Activated effector memory CD4-positive, alpha-beta T cell treated with Interleukin-2 at 50 U/mL for 16 hours (primary cell): ENCODE data around the gene TMPRSS11A.

ENCODE experiments used
- DNase-seq: peaks from one replicate; pipeline ENCODE4 v3.0.0-alpha.2; 2020

Gene TMPRSS11A

DNA sequence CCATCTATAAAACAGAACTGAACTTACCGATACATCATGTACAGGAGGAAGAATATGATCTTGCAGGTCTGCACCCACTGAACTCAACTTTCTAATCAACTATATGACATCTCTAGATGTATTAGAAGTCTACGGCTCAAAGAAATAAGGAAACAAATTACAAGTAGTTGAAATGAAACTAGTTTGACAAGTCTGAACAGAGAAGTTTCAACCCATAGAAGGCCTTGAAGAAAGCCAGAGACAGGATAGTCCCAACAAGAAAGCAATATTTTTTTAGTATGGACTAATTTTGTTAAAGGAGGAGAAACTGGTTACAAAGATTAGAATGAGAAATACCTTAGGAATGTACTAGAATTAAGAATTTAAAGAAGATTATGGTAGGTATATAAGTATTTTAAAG, at the start of gene TMPRSS11A:
Gene TMPRSS11A, minus strand, starts transcription at position 138 of the 400 bp plus-strand sequence. Its CDS starts 100 bp downstream, at position 38.
- DNase-seq, result no peak

- DNase-seq, result no peak
Measured at GRCh38 chr4:68011684-68012083, 48.4 kb upstream of the TMPRSS11A start.

DNA sequence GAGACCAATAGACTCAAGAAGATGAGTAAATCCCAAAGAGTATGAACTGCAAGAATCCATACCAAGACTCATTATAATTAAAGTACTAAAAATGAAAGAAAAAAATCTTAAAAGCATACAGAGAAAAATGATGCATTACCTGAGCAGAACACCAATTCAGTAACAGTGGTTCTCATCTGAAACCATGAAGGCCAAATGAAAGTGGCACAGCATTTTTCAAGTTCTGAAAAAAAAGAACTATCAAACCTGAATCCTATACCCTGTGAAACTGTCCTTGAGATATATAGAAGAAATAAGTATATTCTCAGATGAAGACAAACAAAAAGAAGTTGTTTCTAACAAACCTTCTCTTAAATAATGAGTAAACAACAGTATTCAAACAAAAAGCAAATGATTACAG, 39.6 kb upstream of the TMPRSS11A start:
- no peak for DNase-seq

DNA sequence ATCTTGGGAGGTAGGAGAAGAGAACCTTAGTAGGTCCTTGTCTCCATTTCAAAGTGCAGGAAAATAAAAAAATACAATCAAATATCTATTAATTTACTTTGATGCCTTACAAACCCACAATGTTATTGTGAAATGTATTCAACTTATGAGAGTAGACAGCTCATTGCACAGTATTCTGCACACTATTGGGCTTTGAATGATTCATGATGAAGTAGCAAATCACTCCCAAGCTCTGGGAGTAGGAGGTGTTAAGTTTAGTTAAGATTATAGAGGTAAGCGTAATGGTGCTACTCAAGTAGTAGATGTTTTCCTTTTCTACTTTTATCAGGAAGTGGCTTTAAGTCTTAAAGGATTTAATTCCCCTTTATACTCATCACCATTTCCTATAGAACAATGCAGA, 32.8 kb upstream of the TMPRSS11A start:
- no peak for DNase-seq

DNA sequence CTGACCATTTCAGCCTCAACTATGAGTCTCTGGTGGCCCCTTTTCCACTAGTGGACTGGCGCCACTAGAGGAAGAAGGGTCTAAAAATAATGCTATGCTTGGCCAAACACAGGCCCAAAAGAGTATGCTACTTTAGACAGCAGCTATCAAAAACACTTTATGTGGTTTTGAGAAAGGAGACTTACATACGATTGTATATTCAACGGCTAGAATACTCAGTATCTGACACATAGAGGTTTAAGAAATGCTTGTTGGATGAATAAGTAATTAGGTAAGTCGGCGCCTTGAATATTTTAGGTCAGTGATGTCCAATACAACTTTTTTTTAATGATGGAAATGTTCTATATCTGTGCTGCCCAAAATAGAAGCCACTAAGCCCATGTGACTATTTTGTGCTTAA, 25.7 kb upstream of the TMPRSS11A start:
- DNase-seq, result no peak

- no peak for DNase-seq
Measured at GRCh38 chr4:67983333-67983732, 20.0 kb upstream of the TMPRSS11A start.

GRCh38 chr4:67980512-67980911, 17.2 kb upstream of the TMPRSS11A start:
- DNase-seq, result no peak

GRCh38 chr4:67973608-67974007, 10.3 kb upstream of the TMPRSS11A start:
- no peak for DNase-seq

GRCh38 chr4:67954890-67955289, 8.4 kb downstream of the TMPRSS11A start:
- no peak for DNase-seq

DNA sequence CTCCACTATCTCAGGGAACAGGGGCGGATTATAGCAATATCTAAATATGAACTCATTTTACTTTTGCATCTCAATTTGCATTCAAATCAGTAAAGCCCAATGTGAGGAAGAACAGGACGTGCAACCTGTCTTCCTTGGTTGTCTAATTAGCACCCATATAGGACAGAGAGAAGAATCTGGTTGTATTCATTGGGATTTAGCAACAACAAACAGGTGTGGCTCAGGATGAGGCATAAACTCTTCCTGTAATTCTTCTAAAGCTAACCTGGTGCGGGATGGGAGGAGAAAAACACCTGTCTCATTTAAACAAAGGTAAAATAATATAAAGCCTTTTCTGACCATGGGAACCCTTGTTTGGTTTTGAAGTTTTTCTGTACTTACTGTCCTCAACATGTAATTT, 22.2 kb downstream of the TMPRSS11A start:
- no peak for DNase-seq

DNA sequence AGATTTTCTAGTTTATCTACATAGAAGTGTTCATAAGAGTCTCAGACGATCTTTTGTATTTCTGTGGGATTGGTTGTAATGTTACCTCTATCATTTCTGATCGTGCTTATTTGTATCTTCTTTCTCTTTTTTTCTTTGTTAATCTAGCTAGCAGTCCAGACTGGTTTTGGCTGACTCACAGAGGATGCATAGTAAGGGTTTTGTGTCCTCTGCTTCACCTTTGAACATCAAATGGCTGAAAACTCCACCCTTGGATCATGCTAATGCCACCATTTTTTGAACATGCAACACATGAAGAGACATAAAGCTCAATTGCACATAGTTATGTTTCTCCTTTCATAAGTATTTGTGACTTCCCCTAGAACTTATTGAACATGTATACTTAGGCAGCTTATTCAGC, 22.8 kb downstream of the TMPRSS11A start:
- DNase-seq, result no peak

GRCh38 chr4:67939195-67939594, 24.1 kb downstream of the TMPRSS11A start:
- DNase-seq, result no peak

- DNase-seq, result no peak
Measured at GRCh38 chr4:67935888-67936287, 27.4 kb downstream of the TMPRSS11A start.

GRCh38 chr4:67934628-67935027, 28.7 kb downstream of the TMPRSS11A start:
- DNase-seq, result no peak

DNA sequence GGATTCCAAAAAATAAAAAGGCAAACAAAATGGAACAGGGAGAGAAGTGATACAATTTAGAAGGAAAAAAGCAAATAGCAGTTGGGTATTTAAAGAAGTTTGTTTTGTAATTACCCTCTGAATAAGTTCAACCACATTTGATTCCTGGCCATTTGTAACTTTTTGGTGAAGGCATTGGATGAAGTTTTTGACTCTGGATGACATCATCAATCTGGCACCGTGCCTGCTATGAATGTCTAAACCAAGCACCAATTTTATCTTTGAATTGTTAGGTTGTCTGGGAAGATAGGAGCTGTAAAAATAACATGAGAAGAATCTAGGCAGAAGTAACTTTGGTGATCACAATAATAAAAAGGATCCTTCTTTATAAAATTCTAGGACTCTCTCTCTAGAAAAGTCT, 29.5 kb downstream of the TMPRSS11A start:
- no peak for DNase-seq

DNA sequence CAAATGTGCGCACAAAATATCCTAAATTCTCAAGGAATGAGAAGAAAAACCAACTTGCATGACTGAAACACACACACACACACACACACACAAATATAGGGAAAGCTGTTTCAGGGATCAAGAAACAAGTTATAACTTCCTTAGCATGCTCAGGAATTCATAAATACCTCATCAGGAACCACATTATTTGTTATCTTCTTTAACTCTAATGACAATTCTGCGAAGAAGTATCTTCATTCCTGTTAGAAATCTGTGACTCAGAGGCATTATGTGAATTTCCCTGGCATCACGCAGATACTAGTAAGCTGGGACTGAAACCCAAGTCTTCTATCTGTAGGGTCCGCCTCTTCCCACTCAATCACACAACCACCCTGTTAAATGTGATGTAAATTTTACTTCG, 30.3 kb downstream of the TMPRSS11A start:
- DNase-seq, result no peak

GRCh38 chr4:67931256-67931655, 32.0 kb downstream of the TMPRSS11A start:
- no peak for DNase-seq

- no peak for DNase-seq
Measured at GRCh38 chr4:67929426-67929825, 33.9 kb downstream of the TMPRSS11A start.

DNA sequence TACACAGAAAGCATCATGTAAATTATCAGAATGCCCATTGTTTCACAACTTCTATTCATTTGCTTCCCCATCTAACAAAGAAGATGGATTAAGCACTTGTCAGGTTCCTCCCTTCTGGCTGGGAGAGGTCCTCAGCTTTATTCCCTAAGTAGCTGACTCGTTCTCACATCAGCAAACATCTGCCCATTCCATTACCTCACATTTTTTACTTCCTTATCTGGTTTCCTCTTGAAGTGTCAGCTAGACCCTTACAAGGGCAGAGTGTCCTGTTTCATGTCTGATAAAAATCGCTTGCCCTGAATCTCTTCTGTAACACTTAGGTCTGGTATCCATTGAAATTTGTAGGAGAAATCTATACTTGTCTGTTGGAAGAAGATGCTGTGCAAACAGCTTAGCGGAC, 34.7 kb downstream of the TMPRSS11A start:
- DNase-seq, result no peak

DNA sequence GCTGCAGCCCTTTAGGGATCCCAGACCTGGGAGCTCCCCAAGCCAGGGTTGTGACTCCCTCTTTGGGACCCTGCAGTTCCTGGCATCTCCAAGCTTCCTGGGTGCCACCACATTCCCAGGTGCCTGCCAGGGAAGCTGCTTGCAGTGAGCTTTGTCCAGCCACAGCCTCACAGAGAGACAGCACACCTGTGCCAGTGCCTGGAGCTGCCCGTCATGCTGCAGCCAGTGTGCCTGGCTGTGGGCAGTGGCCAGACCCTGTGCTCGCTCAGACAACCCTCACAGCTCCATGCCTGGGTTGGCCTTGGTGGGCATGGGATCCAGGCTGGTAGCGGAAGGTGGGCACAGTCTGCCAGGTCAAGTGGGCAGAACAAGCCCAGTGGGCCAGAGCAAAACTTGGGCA, 36.0 kb downstream of the TMPRSS11A start:
- no peak for DNase-seq

DNA sequence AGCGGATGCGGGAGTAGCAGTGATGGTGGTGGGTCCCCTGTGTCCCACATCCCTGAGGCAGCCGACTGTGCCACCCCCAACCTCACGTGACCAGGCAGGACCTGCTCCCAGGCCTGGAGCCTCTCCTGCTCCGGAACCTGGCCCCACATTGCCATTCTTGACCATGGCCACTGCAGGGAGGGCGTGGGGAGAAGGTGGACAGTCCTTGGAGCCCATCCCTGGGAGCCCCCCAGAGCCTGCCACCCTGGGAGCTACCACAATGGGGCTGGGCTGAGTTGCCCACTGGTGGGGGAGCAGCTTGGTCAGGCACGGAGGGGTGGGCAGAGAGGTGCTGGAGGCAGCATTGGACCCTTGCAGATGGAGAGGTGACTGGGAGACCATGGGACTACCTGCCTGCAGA, 36.8 kb downstream of the TMPRSS11A start:
- DNase-seq, result no peak

GRCh38 chr4:67922697-67923096, 40.6 kb downstream of the TMPRSS11A start:
- DNase-seq, result no peak

DNA sequence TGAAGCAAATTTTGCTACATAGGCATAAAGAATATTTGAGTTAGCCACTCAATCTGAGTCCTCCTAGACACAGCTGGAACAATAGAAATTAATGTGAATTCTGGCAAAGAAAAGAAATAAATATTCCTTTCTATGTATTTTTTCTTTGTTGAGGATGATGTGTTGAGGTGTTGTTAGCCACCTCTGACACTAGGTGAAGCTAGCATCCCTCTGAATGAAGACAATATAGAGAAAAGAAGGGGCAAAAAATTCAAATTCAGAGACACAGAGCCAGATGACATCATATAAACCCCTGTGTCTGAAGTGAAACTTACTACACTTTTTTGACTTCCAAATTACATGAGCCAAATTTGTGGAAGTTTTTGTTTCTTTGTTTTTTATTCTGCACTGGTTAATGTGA, 44.9 kb downstream of the TMPRSS11A start:
- DNase-seq, result no peak

GRCh38 chr4:67915400-67915966, 47.8 kb downstream of the TMPRSS11A start:
- no peak for DNase-seq

GRCh38 chr4:67912080-67912479, 51.2 kb downstream of the TMPRSS11A start:
- DNase-seq, result no peak

GRCh38 chr4:67911638-67912037, 51.7 kb downstream of the TMPRSS11A start:
- no peak for DNase-seq
